Measurements from ENCODE around the gene EBF4.

Gene EBF4

DNA sequence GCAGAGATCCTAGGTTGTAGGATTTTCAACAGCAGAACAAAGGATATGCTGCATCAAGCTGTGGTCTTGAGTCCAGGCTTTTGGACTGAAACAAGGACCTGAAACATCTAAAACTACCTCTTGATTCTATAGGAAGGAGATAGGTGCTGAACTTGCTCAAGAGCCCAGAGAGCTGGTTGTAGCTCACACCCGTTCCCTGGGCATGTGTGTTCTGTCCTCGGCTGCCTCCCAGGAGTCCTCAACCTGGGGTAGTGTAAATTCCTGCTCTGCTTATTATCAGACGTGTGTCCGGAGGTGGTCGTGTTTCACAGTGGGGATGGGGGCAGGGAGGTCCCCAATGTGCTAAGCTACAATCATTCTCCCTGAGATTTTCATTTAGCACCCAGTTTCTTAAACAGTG is 35.3 kb upstream of the EBF4 start:
- Histone ChIP-seq H3K9me3 (ENCODE audit: control insufficient read depth, insufficient read depth, low read depth, low read length) (no peaks in the 10 kb centered on the region), H3K4me1 (ENCODE audit: control insufficient read depth, insufficient read depth, low read length) (0 out of 2 replicates have a peak, but pooled peaks cover 4% of the 10 kb centered on the region), H3K27me3 (ENCODE audit: control insufficient read depth, insufficient read depth, low read length) (no peaks in the 10 kb centered on the region), H3K4me3 (ENCODE audit: low read depth, low read length) (no peak overlapping the region), H3K36me3 (ENCODE audit: control insufficient read depth, insufficient read depth, low read length) (peaks cover 91% of the 10 kb centered on the region), H3K9ac (ENCODE audit: low read length) (no peak overlapping the region), H3K27ac (ENCODE audit: low read depth, low read length) (no peak overlapping the region)

GRCh38 chr20:2657674-2658073 is 34.9 kb upstream of the EBF4 start:
- Histone ChIP-seq H3K9ac (ENCODE audit: low read length) (no peak overlapping the region), H3K9me3 (ENCODE audit: control insufficient read depth, insufficient read depth, low read depth, low read length) (no peaks in the 10 kb centered on the region), H3K4me1 (ENCODE audit: control insufficient read depth, insufficient read depth, low read length) (0 out of 2 replicates have a peak, but pooled peaks cover 4% of the 10 kb centered on the region), H3K4me3 (ENCODE audit: low read depth, low read length) (no peak overlapping the region), H3K36me3 (ENCODE audit: control insufficient read depth, insufficient read depth, low read length) (peaks cover 92% of the 10 kb centered on the region), H3K27me3 (ENCODE audit: control insufficient read depth, insufficient read depth, low read length) (no peaks in the 10 kb centered on the region), H3K27ac (ENCODE audit: low read depth, low read length) (no peak overlapping the region)

DNA sequence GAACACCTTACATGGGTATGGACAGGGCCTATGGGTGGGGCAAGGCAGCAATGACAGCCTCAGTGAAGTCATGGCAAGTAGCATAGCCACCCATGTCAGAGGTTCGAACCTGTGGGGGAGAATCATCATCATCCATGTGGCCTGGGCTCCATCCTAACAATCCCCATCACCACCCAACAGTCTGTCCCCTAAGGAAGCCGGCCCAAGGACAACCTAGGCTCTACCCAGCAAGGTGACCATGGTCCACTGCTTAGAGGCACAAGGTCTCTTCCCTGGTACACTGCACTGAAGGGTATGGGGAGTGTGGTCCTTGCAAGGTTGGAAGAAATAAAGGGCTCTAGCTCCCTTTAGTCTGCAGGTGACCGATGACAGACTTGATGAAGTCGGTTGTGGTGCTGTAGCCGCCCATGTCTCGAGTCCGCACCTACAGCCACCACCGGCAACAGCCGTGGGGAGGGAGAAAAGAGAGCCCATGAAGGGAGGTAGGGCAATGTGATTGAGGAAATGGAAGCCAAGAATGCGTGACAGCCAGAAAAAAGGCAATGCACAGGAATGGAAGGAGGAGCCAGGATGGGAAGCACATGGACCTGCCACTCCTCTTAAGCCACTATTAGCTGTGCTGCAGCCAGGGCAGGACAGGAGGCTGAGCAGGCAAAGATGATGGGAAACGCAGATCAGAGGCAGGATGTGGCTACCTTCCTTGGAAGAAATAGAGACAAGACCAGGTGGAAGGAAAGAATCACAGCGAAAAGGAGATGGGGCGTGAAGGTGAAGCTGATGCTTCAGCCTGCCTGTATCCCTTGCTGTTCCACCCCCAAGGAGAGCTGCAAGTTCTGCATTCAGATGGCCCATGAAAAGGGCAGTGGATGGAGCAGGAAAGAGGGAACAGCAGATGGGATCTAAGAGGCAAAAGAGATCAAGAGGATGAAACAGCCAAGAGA is 33.9 kb upstream of the EBF4 start:
- H3K9me3 ChIP-seq (ENCODE audit: control insufficient read depth, insufficient read depth, low read depth, low read length), result no peaks in the 10 kb centered on the region
- no peak overlapping the region for H3K9ac ChIP-seq (ENCODE audit: low read length)
- H3K4me1 ChIP-seq (ENCODE audit: control insufficient read depth, insufficient read depth, low read length), result peaks cover 8% of the 10 kb centered on the region; the same call in 1 of the 2 replicates
- no peaks in the 10 kb centered on the region for H3K27me3 ChIP-seq (ENCODE audit: control insufficient read depth, insufficient read depth, low read length)
- H3K4me3 ChIP-seq (ENCODE audit: low read depth, low read length), result no peak overlapping the region
- H3K36me3 ChIP-seq (ENCODE audit: control insufficient read depth, insufficient read depth, low read length), result peaks cover 84% of the 10 kb centered on the region
- H3K27ac ChIP-seq (ENCODE audit: low read depth, low read length), result no peak overlapping the region

GRCh38 chr20:2659547-2659946 is 33.0 kb upstream of the EBF4 start:
- no peak overlapping the region for H3K27ac ChIP-seq (ENCODE audit: low read depth, low read length)
- H3K9me3 ChIP-seq (ENCODE audit: control insufficient read depth, insufficient read depth, low read depth, low read length), result no peaks in the 10 kb centered on the region
- no peak overlapping the region for H3K4me3 ChIP-seq (ENCODE audit: low read depth, low read length)
- H3K9ac ChIP-seq (ENCODE audit: low read length), result no peak overlapping the region
- H3K27me3 ChIP-seq (ENCODE audit: control insufficient read depth, insufficient read depth, low read length), result no peaks in the 10 kb centered on the region
- H3K36me3 ChIP-seq (ENCODE audit: control insufficient read depth, insufficient read depth, low read length), result peaks cover 76% of the 10 kb centered on the region
- peaks cover 6% of the 10 kb centered on the region; the same call in 1 of the 2 replicates for H3K4me1 ChIP-seq (ENCODE audit: control insufficient read depth, insufficient read depth, low read length)

GRCh38 chr20:2663364-2663886 is 29.2 kb upstream of the EBF4 start:
- Histone ChIP-seq H3K27ac (ENCODE audit: low read depth, low read length) (peak overlapping the region; percentile 85; the same call in 1 of the 2 replicates), H3K4me3 (ENCODE audit: low read depth, low read length) (peak overlapping the region; percentile 90), H3K4me1 (ENCODE audit: control insufficient read depth, insufficient read depth, low read length) (peaks cover 8% of the 10 kb centered on the region; the same call in 1 of the 2 replicates), H3K27me3 (ENCODE audit: control insufficient read depth, insufficient read depth, low read length) (peaks cover 12% of the 10 kb centered on the region), H3K36me3 (ENCODE audit: control insufficient read depth, insufficient read depth, low read length) (peaks cover 37% of the 10 kb centered on the region), H3K9me3 (ENCODE audit: control insufficient read depth, insufficient read depth, low read depth, low read length) (no peaks in the 10 kb centered on the region), H3K9ac (ENCODE audit: low read length) (peak overlapping the region; percentile 92)

DNA sequence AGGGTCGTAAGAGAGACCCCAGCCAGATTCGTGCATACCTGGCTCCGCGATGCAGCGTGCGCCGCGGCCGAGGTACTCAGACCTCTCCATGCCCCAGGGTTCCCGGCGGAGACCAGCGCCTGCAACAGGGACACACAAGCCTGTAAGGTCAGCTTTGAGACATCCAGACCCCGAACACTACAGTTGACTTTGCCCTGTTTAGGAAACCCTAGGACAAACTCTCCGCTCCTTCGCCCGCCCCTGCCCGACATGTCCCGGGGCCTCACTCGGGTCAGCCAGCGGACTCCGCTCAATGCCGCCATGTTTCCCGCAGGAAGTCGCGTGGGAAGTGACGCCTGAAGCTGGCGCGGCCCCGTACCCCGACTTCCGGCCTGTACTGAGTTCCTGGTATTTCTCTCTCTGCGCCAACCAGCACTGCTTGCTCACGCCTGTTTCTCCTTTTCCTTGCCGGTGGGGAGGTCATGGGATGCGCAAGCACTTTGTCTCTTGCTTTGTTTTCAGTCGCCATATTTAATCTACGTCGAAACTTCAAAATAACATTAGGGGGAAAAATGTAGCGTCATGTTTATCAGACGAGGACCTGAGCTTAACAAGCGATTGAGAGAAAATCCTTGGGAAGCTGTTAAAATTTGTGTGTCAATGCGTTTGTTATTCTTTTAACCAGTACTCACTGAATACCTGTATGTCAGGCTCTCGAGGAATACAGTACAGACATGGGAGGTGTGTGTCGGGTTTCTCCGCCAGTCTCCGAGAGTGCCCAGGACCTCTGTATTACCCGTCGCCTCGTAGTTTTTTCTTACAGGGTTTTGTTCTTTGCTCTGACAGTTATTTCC is 28.5 kb upstream of the EBF4 start, which contains the start of gene IDH3B:
Gene IDH3B, minus strand, starts transcription at position 330 of the 833 bp plus-strand sequence. Its CDS starts 28 bp downstream, at position 302.
- peaks cover 30% of the 10 kb centered on the region for H3K36me3 ChIP-seq (ENCODE audit: control insufficient read depth, insufficient read depth, low read length)
- H3K4me3 ChIP-seq (ENCODE audit: low read depth, low read length), result peak within 1 kb of the TSS; percentile 90
- H3K4me1 ChIP-seq (ENCODE audit: control insufficient read depth, insufficient read depth, low read length), result peaks cover 8% of the 10 kb centered on the region; the same call in 1 of the 2 replicates
- H3K9ac ChIP-seq (ENCODE audit: low read length), result peak within 1 kb of the TSS; percentile 92
- H3K27me3 ChIP-seq (ENCODE audit: control insufficient read depth, insufficient read depth, low read length), result peaks cover 17% of the 10 kb centered on the region
- H3K27ac ChIP-seq (ENCODE audit: low read depth, low read length), result peak within 1 kb of the TSS; percentile 85
- H3K9me3 ChIP-seq (ENCODE audit: control insufficient read depth, insufficient read depth, low read depth, low read length), result no peaks in the 10 kb centered on the region

- no peak overlapping the region for H3K27ac ChIP-seq (ENCODE audit: low read depth, low read length)
- no peaks in the 10 kb centered on the region for H3K9me3 ChIP-seq (ENCODE audit: control insufficient read depth, insufficient read depth, low read depth, low read length)
- H3K27me3 ChIP-seq (ENCODE audit: control insufficient read depth, insufficient read depth, low read length), result peaks cover 26% of the 10 kb centered on the region
- no peaks in the 10 kb centered on the region for H3K4me1 ChIP-seq (ENCODE audit: control insufficient read depth, insufficient read depth, low read length)
- H3K9ac ChIP-seq (ENCODE audit: low read length), result no peak overlapping the region
- H3K4me3 ChIP-seq (ENCODE audit: low read depth, low read length), result no peak overlapping the region
- no peaks in the 10 kb centered on the region for H3K36me3 ChIP-seq (ENCODE audit: control insufficient read depth, insufficient read depth, low read length)
These were observed 20.6 kb upstream of the EBF4 start for GRCh38 chr20:2671977-2672376.

- Histone ChIP-seq H3K27me3 (ENCODE audit: control insufficient read depth, insufficient read depth, low read length) (peaks cover 29% of the 10 kb centered on the region), H3K4me3 (ENCODE audit: low read depth, low read length) (no peak overlapping the region), H3K9me3 (ENCODE audit: control insufficient read depth, insufficient read depth, low read depth, low read length) (no peaks in the 10 kb centered on the region), H3K9ac (ENCODE audit: low read length) (no peak overlapping the region), H3K36me3 (ENCODE audit: control insufficient read depth, insufficient read depth, low read length) (no peaks in the 10 kb centered on the region), H3K4me1 (ENCODE audit: control insufficient read depth, insufficient read depth, low read length) (no peaks in the 10 kb centered on the region), H3K27ac (ENCODE audit: low read depth, low read length) (no peak overlapping the region)
These were observed 20.1 kb upstream of the EBF4 start for GRCh38 chr20:2672446-2672845.

- Histone ChIP-seq H3K9me3 (ENCODE audit: control insufficient read depth, insufficient read depth, low read depth, low read length) (no peaks in the 10 kb centered on the region), H3K4me3 (ENCODE audit: low read depth, low read length) (no peak overlapping the region), H3K27me3 (ENCODE audit: control insufficient read depth, insufficient read depth, low read length) (peaks cover 29% of the 10 kb centered on the region), H3K27ac (ENCODE audit: low read depth, low read length) (no peak overlapping the region), H3K4me1 (ENCODE audit: control insufficient read depth, insufficient read depth, low read length) (no peaks in the 10 kb centered on the region), H3K9ac (ENCODE audit: low read length) (no peak overlapping the region), H3K36me3 (ENCODE audit: control insufficient read depth, insufficient read depth, low read length) (no peaks in the 10 kb centered on the region)
These were observed 19.1 kb upstream of the EBF4 start for GRCh38 chr20:2673453-2673852.

DNA sequence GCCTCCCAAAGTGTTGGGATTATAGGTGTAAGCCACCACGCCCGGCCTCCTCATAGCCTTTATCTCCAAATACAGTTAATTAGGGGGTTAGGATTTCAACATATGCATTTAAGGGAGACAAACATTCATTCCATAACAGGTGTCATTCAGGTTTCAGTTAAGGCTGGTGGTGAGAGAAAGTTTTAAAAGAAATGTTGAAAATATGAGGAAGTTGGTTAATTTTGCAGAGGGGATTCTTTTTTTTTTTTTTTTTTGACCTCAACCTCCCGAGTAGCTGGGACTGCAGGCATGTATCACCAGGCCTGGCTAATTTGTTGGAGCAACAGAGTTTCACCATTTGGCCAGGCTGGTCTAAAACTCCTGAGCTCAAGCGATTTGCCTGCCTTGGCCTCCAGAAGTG is 12.5 kb upstream of the EBF4 start:
- Histone ChIP-seq H3K4me1 (ENCODE audit: control insufficient read depth, insufficient read depth, low read length) (no peaks in the 10 kb centered on the region), H3K4me3 (ENCODE audit: low read depth, low read length) (no peak overlapping the region), H3K9me3 (ENCODE audit: control insufficient read depth, insufficient read depth, low read depth, low read length) (no peaks in the 10 kb centered on the region), H3K36me3 (ENCODE audit: control insufficient read depth, insufficient read depth, low read length) (no peaks in the 10 kb centered on the region), H3K27ac (ENCODE audit: low read depth, low read length) (no peak overlapping the region), H3K9ac (ENCODE audit: low read length) (no peak overlapping the region), H3K27me3 (ENCODE audit: control insufficient read depth, insufficient read depth, low read length) (peaks cover 27% of the 10 kb centered on the region)

Measured in HUES6 (cell line).